Stimulated activated CD4-positive, alpha-beta T cell treated with anti-CD3 and anti-CD28 coated beads, Interleukin-12 subunit alpha, Interleukin-12 subunit beta, amount 100 ng/mL, for 24 hours (primary cell): ENCODE results near the gene SPIRE2.
"Not testable (repeated sequence)": the region's sequence is repeated elsewhere in the genome, so short reads cannot be mapped to it uniquely, and the experiment has no call there.

Experiments used
- DNase-seq, 2 experiments: peaks; one replicate each; pipeline ENCODE4 v3.0.0-alpha.2; 2020; ENCODE audit warnings: low read depth in 2 of 2

The SPIRE2 gene

DNA sequence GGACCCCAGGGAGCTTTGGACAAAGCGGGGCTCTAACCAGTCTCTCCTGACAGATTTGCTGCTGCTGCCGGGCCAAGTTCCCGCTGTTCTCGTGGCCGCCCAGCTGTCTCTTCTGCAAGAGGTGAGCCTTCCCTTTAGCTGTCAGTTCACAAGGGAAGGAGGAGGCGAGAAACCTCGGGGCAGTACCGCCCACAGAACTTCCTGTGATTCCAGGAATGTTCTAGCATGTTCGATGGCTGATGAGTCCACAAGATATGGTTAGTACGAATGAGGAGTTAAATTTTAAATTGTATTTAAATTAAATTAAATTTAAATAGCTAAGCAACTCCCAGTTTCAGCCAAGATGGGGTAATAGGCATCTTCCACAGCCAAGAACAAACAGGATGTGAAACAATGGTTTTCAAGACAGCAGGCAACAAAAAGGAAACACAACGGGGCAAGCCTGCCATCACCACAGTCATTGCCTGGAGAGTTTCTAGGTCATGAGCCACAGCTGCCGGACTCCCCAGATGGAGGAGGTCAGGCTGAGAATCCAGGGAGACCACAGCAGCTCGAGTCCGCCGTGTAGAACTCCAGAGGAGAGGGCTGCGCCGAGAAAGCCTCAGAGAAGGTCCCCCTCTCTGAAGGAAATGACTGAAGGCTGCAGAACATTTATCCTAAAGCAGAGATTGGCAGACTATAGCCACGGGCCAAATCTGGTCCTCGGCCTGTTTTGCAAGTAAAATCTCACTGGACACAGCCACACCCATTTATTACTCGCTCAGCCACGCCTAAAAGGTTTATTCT lies 35.7 kb downstream of the SPIRE2 start:
- DNase-seq, result no peak

DNA sequence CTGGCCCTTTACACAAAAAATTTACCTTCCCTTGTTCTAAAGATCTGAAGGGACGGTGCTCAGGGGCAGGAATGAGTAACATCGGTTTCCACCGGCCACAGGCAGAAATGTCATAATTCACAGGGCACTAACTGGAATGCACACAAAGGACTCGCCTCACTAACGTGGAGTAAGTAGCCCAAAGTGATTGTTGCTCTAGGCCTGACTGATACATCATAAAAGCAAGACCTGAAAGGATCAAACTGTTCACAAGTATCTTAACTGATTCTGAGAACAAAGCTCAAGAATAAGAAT lies 36.2 kb downstream of the SPIRE2 start:
- no peak for DNase-seq

DNA sequence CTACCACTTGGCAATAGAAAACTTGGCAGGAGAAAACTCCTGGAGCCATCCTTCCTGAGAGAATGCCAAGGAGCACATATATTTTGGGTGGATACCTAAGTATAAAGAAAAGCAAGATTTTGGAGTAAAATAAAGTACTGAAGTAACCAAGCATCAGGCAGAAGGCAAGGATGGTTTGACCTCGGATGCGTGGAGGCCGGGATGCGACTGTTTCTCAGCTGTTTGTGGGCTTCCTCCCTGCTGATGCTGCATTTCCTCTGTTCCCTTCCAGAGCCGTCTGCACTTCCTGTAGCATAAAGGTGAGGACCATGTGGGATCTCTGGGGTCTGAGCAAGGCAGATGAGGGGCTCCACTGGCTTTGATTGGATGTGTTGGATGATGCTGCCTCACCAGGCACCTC lies 39.6 kb downstream of the SPIRE2 start:
- no peak for DNase-seq

DNA sequence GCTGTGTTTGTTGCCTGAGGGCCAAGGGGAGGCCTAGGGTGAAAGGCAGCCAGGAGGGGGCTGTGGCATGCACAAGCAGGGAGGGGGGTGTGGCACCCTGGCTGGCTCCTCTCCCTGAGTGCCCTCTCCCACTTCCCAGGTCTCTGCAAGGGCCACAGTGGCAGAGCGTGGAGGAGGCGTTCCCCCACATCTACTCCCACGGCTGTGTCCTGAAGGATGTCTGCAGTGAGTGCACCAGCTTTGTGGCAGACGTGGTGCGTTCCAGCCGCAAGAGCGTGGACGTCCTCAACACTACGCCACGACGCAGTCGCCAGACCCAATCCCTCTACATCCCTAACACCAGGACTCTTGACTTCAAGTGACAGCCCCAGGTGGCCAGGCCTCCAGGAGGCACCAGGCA lies 41.6 kb downstream of the SPIRE2 start:
- DNase-seq, result no peak

DNA sequence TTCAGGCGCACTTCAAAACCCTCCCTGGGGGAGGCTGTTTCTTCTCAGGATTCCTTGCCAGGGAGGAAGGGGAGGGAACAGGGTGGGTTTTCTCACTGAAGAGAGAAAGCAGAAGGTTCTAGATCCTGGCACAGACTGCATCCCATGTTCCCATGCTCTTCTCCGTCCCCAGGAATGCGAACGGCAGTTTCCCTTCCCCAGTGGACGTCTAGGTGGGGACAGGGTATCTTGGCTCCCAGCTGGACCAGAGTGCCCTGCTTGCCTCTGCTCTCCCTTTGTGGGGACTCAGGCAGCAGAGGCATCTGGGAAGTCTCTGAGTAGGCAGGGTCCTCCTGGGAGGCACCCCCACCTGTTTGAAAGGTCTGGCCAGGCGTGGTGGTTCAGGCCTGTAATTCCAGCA lies 42.2 kb downstream of the SPIRE2 start:
- DNase-seq, result no peak

DNA sequence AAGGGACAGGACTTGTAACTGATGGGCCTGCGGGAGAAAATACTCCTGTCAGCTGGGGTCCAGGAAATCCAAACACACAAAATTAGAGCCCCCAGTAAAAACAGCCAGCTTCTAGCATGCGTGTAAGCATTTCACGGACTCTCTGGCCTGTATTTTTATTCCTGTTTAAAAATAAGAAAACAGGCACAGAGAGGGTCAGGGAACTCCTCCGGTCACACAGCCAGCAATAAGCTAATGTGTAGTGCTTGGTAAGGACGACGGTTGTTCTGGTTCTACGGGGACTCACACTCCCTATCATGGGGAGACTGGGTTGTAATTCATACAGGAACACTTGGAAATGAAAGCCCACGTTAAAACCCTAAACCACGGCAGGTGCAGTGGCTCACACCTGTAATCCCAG lies 43.6 kb downstream of the SPIRE2 start:
- DNase-seq, result no peak

DNA sequence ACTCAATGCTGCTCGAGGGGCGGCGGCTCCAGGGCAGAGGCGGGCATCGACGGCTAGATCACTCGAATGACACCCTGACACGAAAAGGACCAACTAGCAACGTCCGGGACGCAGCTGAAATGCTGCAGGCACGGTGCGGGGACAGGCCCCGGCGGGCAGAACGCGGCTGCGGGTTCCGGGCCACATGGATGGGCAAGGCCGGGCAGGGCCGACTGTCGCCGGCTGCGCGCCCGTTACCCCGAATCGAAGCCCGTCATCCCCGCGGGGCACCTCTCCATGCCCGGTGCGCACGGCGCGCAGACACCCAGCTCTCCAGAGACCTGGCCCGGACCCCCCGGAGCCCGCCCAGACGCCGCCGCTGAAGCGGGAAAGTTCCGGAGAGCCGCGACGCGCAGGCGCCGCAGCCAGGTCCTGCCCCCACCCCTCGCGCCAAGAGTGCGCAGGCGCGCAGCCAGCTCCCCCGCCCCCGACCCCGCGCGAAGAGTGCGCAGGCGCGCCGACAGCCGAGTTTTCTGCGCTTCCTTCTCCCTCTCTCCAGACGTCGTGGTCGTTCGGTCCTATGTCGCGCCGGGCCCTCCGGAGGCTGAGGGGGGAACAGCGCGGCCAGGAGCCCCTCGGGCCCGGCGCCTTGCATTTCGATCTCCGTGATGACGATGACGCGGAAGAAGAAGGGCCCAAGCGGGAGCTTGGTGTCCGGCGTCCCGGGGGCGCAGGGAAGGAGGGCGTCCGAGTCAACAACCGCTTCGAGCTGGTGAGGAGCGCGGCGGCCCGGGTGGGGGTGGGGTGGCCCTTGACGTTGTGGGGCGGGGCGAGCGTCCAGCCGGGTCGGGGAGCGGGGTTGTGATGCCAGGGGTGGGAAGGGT lies 45.1 kb downstream of the SPIRE2 start, which contains the start of gene TCF25:
Gene TCF25, plus strand, starts transcription at position 484 of the 863 bp plus-strand sequence. Its CDS starts 76 bp downstream, at position 560.
- DNase-seq, result peak; percentile 76 to 82

DNA sequence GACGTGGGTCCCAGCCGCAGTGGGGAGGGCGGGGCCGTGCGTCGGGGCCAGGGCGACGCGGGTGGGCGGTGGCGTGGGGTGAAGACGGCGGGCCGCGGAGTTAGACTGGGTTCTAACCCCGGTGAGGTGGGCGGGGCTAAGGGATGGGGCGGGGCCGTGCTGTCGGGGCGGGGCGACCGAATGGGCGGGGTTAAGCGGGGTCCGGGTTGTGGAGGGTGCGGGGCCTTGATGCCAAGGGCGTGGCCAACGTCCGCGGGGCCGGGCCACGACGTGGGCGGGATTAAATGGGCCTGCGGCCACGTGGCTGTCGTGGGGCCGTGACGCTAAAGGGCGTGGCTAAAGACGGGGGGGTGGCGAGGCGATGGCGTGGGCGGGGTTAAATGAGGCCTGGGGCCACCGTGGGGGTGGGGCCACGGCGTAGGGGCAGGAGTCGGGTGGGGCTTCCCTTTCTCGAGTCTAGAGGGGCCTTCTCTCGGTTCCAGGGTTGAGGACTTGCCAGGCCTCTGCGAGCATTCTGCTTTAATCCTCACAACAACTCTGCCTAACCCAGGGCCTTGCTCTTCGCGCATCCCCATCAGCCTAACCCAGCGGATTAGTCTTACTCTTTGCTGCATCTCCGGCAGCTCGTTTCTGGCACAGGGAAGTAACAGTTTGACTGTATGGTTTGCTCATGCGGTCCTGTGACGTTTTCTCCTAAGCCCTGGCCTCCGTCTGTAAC lies 45.9 kb downstream of the SPIRE2 start:
- peak; percentile 94 to 96 for DNase-seq

DNA sequence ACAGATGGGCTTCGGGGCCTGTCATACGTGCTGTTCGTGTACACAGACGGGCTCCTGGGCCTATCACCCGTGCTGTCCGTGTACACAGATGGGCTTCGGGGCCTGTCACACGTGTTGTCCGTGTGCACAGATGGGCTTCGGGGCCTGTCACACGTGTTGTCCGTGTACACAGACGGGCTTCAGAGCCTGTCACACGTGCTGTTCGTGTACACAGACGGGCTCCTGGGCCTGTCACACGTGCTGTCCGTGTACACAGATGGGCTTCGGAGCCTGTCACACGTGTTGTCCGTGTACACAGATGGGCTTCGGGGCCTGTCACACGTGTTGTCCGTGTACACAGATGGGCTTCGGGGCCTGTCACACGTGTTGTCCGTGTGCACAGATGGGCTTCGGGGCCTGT lies 50.8 kb downstream of the SPIRE2 start:
- not testable (repeated sequence) for DNase-seq

DNA sequence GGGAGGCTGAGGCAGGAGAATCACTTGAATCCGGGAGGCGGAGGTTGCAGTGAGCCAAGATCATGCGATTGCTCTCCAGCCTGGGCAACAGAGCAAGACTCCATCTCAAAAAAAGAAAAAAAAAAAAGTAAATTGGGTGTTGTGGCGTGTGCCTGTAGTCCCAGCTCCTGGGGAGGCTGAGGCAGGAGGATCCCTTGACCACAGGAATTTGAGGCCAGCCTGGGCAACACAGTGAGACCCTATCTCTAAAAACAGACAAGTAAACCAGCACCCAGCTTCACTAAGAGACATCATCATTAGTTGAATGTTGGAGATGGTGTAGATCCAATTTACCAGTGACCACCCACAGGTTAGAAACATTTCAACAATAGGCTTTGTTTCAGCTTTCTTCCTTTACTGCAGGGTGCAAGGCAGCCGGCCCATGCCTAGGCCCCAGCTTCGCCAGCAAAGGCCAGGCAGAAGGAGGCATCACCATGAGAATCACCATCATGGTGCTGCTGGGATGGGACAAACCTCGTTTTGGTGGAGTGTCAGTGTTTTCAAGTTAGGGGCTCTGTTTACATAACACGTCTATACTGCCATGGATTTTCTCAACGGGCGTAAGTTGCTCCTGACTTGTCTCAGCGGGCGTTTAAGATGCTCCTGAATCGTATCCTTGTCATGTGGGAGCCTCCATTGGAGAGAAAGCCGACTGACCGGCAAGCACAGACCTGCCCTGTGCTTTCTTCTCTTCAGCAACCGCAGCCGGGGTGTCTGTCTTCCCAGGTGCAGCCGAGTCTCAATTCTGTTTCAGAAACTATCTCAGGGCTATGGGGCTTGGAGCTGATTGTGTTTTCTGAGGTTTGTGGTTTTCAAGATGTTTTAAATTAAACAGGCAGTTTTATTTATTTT lies 52.4 kb downstream of the SPIRE2 start:
- DNase-seq, result no peak

DNA sequence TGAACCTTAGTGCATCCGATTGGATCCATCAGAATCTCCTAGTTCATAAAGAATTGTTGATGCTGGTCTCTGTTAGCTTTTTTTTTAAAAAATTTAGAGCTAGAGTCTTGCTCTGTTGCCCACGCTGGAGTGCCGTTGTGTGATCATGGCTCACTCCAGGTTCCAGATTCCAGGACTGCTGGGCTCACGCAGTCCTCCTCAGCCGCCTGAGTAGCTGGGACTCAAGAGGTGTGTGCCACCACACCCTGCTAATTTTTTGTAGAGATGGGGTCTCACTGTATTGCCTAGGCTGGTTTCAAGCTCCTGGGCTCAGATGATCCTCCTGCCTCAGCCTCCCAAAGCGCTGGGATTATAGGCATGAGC lies 53.1 kb downstream of the SPIRE2 start:
- no peak for DNase-seq

DNA sequence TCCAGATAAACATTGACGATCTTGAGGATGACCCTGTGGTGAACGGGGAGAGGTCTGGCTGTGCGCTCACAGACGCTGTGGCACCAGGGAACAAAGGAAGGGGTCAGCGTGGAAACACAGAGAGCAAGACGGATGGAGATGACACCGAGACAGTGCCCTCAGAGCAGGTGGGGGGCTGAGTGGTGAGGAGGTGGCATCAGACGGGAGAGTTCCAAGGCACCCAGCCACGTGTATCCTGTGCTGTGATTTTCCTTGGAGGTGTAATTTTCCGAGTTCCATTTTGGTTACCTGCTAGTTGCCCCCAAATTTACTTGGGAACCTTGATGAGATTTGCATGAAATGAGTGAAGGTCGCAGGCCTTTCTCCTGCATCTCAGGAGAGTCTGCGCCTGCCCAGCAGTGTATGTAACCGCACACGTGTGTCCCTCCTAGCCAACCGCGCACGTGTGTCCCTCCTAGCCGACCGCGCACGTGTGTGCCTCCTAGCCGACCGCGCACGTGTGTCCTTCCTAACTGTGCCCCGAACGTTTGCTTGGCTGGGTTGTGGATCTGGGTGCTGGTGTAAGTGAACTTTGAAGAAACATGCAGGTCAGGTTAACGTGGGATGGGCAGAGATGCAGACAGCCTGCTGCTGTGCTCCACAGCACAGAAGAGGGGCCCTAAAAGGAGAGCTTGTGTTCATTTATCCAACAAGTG lies 55.2 kb downstream of the SPIRE2 start:
- DNase-seq, result no peak

DNA sequence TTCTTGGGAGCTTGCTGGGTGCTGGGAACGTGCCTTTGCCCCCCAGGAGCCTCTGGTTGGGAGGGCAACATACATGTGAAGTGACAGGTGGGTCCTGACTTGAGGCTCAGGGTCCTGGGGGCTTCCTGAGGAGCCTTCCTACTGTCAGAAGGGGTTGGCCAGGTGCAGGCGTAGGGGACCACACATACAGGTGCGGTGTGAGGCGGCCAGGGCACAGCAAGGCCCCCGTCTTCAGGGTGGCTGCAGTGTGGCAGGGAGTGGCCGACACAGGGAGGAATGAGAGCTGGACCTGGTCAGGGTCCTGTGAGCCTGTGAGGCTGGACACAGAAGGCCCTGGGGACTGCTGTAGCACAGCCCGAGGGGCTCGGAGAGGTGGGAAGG lies 55.8 kb downstream of the SPIRE2 start:
- DNase-seq, result no peak

DNA sequence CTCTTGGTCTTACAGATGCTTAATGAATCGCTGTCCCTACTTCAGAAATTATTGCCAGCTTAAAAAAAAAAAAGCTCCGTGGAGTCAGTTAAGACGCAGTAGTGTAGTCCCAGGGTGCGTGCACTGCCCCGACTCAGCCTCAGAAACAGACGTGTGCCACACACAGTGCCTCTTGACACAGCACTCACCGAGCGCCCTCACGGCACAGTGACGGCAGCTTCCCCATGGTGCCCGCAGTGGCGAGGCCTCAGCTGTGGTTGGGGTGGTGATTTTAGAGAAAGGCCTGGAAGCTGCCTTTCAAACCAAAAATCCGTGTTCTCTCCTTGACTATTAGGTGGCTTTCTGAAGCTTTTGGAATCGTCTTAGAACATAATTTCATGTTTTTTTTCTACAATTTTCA lies 59.0 kb downstream of the SPIRE2 start:
- no peak for DNase-seq

DNA sequence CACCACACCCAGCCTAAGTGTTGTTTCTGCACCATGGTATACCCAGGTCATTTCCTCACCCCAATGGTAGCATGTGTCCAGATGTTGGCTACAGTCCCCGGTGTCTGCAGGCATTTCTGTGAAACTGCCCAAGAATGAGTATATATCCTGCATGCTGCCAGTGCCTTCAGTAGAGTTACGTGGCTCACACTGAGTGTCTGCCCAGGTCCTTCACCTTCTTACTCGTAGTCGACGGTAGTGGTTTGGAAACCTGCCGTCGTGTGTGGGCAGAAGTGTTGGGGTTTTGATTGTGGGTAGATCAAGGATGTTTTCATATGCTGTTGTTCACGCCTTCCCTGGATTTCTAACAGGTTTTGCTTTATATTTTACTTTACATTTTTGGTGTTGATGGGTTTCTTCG lies 61.9 kb downstream of the SPIRE2 start:
- no peak for DNase-seq

DNA sequence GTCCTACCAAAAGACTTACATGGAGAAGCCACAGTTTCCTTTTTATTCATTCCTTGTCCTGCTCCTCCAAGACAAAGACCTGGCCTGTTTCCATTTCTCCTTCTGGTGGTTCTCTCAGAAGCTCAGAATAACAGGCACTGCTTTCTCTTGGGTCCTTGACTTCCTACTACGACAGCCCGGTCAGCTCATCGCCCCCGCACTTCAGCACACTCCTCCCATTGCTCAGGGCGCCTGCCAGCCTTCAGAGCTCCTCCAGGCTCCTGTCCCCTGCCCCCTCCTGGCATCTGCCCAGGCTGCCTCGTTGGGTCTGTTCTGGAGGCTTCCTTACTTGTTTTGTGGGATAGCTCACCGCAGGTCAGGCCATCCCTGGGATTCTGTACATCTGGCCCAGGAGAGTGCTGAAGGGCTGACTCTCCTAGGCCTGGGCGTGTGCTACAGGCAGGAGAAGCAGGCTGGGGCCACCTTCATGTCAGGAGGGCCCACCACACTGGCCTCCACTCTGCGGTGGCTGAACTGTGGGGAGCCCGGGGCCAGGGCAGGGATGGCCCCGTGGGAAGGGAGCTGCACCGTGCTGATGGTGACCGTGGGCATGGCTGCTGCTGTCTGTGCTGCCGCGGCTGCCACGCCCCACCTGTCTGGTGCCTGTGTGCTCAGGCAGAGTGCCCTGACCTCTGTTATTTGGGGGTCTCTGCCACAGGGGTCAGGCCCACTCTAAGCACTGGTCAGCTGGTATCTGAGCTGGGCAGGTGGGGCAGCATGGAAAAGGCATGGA lies 62.8 kb downstream of the SPIRE2 start:
- DNase-seq, result no peak

DNA sequence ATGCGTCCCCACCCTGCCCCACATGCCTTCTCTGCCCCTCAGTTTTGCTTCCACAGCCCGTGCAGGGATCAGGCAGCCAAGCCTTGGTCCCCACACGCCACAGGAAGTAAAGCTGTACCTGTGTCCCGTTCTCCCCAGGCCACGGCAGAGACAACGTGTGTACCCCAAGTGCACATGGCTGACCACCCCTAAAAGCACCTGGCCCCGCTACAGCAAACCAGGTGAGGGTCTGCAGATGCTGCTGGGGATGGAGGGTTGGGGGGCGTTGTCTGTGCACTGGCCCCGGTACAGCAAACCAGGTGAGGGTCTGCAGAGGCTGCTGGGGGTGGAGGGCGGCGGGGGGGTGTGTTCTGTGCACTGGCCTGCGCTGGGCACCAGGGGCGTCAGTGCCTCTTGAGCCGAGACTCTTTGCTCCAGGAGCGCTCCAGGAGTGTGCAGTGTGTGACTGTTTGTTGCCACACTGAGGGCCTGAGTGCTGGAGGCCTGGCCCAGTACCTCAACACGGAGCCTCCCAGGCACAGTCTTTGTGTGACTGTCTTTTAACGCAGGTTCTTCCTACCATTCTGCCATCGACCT lies 63.9 kb downstream of the SPIRE2 start:
- no peak for DNase-seq

DNA sequence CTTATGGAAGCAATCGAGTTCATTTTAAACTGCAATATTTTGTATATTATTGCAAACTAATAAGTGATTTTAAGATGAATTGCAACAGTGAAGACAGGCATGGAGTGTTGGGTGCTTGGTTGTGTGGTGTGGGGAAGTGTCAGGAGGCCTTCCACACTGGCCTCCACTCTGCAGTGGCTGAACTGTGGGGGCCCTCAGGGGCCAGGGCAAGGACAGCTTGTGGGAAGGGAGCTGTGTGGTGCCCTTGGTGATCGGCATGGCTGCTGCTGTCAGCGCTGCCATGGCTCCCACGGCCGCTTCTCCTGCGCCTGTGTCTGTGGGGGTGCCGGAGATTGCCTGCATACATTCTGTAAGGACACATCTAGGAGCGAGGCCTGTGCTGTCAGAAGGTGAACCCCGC lies 64.4 kb downstream of the SPIRE2 start:
- no peak for DNase-seq

DNA sequence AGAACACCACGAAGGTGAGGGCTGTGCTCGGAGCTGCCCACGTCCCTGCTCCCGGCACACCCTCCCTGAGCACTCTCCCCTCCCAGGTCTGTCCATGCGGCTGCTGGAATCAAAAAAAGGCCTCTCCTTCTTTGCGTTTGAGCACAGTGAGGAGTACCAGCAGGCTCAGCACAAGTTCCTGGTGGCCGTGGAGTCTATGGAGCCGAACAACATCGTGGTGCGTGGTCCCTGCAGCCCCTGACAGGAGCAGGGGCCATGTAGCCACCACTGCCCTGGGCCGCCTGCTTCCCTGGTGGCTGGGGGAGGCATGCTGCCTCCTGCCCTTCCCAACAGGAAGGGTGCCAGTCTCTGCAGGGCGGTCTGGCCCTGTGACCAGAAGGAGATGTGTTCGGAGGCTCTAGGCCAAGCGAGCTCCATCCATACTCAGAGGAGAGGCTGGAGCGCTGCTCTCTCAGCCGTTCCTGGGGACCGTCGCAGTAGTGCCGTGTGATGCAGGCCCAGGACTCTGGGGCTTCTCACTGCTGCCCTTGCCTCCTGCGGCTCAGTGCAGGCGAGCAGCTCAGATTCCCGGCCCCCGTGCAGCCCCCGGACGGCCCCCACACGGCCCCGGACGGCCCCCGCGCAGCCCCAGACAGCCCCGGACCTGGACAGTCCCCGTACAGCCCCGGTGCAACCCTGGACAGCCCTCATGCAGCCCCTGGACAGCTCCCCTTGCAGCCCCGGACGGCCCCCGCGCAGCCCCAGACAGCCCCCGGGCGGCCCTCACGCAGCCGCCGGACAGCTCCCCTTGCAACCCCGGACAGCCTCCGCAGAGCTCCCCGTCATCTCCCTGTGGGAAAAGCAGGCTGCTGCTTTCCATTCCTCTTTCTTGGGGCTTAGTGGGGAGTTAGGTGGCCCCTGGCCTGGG lies 65.6 kb downstream of the SPIRE2 start:
- no peak for DNase-seq
